ENCODE measurements around the gene SERPINB5. TPM values are rescaled to one million over a fixed set of nuclear protein-coding genes. Genes with fewer than 3 reads are reported as not detected.

Gene SERPINB5
- total and polyA plus RNA-seq, 9 donors, result 0.26 to 4.3 (median 0.76) TPM; not detected in 6

DNA sequence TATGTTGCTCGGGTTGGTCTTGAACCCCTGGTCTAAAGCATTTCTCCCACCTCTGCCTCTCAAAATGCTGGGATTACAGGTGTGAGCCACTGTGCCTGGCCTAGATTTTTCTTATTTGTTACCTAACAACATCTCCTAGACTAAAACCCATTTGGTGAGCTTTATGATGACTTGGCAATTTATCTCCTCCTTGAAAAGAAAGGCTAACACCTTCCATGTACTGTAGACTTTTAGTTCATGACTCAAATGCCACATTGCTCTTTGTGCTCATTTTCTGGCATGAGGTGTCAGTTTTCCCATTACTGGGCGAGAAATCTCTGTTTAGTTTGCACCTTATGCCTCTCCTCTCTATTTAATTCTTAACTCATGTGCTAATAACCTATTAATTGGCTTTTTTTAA lies 12.3 kb upstream of the SERPINB5 start:
- Histone ChIP-seq H3K27me3 (ENCODE audit: control insufficient read depth, insufficient read depth, low read length) (no peaks in the 10 kb centered on the region), H3K9me3 (replicated peaks; ENCODE audit: control insufficient read depth, low read depth, low read length) (no peaks in the 10 kb centered on the region), H3K27ac (ENCODE audit: low read length) (no peak overlapping the region), H3K4me3 (ENCODE audit: low read length) (no peak overlapping the region), H3K36me3 (ENCODE audit: control insufficient read depth, insufficient read depth, low read length) (no peaks in the 10 kb centered on the region), H3K4me1 (ENCODE audit: control insufficient read depth, insufficient read depth, low read length) (no peaks in the 10 kb centered on the region)
- no CpG with 5 or more reads among the region's 2 CpGs for whole genome bisulfite sequencing (ENCODE audit: insufficient coverage)
- no peak for DNase-seq

DNA sequence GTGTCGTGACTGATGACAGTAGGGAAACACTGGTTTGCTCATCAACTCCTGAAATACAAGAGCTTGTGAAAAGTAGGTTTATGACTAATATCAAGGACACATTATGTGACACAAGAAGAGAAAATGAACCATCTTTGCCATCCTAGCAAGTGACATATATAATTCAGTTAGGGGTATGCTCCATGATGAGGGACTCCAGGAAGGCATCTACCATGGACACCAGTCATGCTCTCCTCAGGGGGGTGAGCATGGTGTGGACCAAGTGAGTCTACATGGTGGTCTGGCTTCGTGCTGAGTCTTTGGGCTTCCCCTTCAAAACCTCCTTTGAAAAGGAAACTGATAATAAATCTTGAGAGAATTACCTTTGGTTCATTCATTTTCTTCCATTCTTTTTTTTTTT lies 11.7 kb upstream of the SERPINB5 start:
- no peak overlapping the region for H3K27ac ChIP-seq (ENCODE audit: low read length)
- H3K27me3 ChIP-seq (ENCODE audit: control insufficient read depth, insufficient read depth, low read length), result no peaks in the 10 kb centered on the region
- DNase-seq, result no peak
- WGBS (ENCODE audit: insufficient coverage), result no CpG with 5 or more reads among the region's 2 CpGs
- H3K36me3 ChIP-seq (ENCODE audit: control insufficient read depth, insufficient read depth, low read length), result no peaks in the 10 kb centered on the region
- H3K4me1 ChIP-seq (ENCODE audit: control insufficient read depth, insufficient read depth, low read length), result no peaks in the 10 kb centered on the region
- no peaks in the 10 kb centered on the region for H3K9me3 ChIP-seq (replicated peaks; ENCODE audit: control insufficient read depth, low read depth, low read length)
- H3K4me3 ChIP-seq (ENCODE audit: low read length), result no peak overlapping the region

GRCh38 chr18:63467699-63468098 lies 9.1 kb upstream of the SERPINB5 start:
- Histone ChIP-seq H3K4me3 (ENCODE audit: low read length) (no peak overlapping the region), H3K36me3 (ENCODE audit: control insufficient read depth, insufficient read depth, low read length) (no peaks in the 10 kb centered on the region), H3K9me3 (replicated peaks; ENCODE audit: control insufficient read depth, low read depth, low read length) (no peaks in the 10 kb centered on the region), H3K27ac (ENCODE audit: low read length) (no peak overlapping the region), H3K4me1 (ENCODE audit: control insufficient read depth, insufficient read depth, low read length) (no peaks in the 10 kb centered on the region), H3K27me3 (ENCODE audit: control insufficient read depth, insufficient read depth, low read length) (no peaks in the 10 kb centered on the region)
- 85% methylated on average over 2 of the region's 4 CpGs for WGBS (ENCODE audit: insufficient coverage)
- no peak for DNase-seq

GRCh38 chr18:63468575-63468974 lies 8.2 kb upstream of the SERPINB5 start:
- H3K9me3 ChIP-seq (replicated peaks; ENCODE audit: control insufficient read depth, low read depth, low read length), result no peaks in the 10 kb centered on the region
- no peak overlapping the region for H3K4me3 ChIP-seq (ENCODE audit: low read length)
- no peaks in the 10 kb centered on the region for H3K27me3 ChIP-seq (ENCODE audit: control insufficient read depth, insufficient read depth, low read length)
- no peak overlapping the region for H3K27ac ChIP-seq (ENCODE audit: low read length)
- WGBS (ENCODE audit: insufficient coverage), result no CpG with 5 or more reads among the region's 3 CpGs
- DNase-seq, result no peak
- no peaks in the 10 kb centered on the region for H3K4me1 ChIP-seq (ENCODE audit: control insufficient read depth, insufficient read depth, low read length)
- H3K36me3 ChIP-seq (ENCODE audit: control insufficient read depth, insufficient read depth, low read length), result no peaks in the 10 kb centered on the region

DNA sequence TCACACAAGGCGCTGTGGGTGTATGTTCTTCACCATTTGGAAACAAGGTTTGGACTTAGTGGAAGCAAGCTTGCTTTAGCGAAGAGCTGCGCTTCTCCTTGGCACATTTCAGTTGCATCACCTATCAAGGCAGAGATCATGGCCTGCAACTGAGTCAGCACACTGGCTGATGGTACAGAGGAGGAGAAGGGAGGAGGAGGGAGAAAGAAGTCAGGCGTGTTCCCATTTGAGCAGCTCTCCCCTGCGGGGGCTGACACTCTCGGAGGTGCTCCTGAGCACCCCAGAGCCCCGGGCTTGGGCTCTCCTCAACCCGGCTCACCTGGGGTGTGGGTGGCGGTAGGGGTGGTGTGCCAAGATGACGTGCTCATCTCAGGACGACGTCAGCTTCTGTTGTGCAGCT lies 6.0 kb upstream of the SERPINB5 start:
- 86% methylated on average over 8 of the region's 12 CpGs for WGBS (ENCODE audit: insufficient coverage)
- H3K9me3 ChIP-seq (replicated peaks; ENCODE audit: control insufficient read depth, low read depth, low read length), result no peaks in the 10 kb centered on the region

DNA sequence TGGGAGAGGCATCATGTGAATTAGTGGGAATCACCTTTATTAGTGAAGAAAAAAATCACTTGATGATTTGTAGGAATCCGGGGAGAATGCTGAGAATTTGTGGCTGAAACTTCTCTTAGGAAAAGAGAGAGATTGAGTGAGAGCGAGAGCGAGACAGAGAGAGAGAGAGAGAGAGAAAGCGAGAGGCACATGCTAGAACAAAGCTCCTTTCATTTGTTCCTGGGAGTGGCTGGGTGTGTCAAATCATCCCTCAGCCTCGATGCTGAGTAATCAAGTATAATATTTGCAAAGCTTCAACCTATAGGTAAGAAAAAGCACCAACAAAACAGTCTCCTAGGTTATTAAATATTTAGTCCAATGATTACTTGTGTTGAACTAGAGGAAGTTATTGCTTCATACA lies 4.4 kb upstream of the SERPINB5 start:
- Histone ChIP-seq H3K27ac (ENCODE audit: low read length) (no peak overlapping the region), H3K36me3 (ENCODE audit: control insufficient read depth, insufficient read depth, low read length) (no peaks in the 10 kb centered on the region), H3K4me3 (ENCODE audit: low read length) (no peak overlapping the region), H3K9me3 (replicated peaks; ENCODE audit: control insufficient read depth, low read depth, low read length) (no peaks in the 10 kb centered on the region), H3K27me3 (ENCODE audit: control insufficient read depth, insufficient read depth, low read length) (no peaks in the 10 kb centered on the region), H3K4me1 (ENCODE audit: control insufficient read depth, insufficient read depth, low read length) (no peaks in the 10 kb centered on the region)
- WGBS (ENCODE audit: insufficient coverage), result no CpG with 5 or more reads among the region's 5 CpGs
- DNase-seq, result no peak

More for the DNA sequence above, 6.0 kb upstream of the SERPINB5 start:
- no peak overlapping the region for H3K27ac ChIP-seq (ENCODE audit: low read length)
- no peaks in the 10 kb centered on the region for H3K36me3 ChIP-seq (ENCODE audit: control insufficient read depth, insufficient read depth, low read length)
- no peaks in the 10 kb centered on the region for H3K4me1 ChIP-seq (ENCODE audit: control insufficient read depth, insufficient read depth, low read length)
- H3K4me3 ChIP-seq (ENCODE audit: low read length), result no peak overlapping the region
- DNase-seq, result no peak
- no peaks in the 10 kb centered on the region for H3K27me3 ChIP-seq (ENCODE audit: control insufficient read depth, insufficient read depth, low read length)

DNA sequence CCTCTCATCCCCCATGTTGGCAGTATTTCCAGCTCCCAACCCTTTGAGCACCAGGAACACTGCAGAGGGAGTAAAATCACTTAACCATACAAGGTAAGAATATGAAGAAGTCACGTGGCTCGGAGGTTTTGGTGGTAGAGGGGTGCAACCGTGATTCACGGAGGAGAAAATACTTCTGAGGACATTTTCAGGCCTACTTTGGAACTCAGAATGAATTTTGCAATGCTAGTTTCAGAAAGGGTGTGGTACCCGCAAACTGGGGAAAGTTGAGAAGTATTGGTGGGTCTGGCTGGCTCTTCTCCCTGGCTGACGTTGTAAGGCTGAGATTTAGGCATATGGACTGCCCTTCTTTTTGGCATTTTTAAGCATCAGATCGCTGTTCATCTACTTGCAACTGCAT lies 442 bp downstream of the SERPINB5 start:
- H3K27me3 ChIP-seq (ENCODE audit: control insufficient read depth, insufficient read depth, low read length), result no peaks in the 10 kb centered on the region
- DNase-seq, result no peak
- no peaks in the 10 kb centered on the region for H3K36me3 ChIP-seq (ENCODE audit: control insufficient read depth, insufficient read depth, low read length)
- 88% methylated on average over 4 of the region's 7 CpGs for WGBS (ENCODE audit: insufficient coverage)
- H3K4me3 ChIP-seq (ENCODE audit: low read length), result no peak overlapping the region
- no peaks in the 10 kb centered on the region for H3K9me3 ChIP-seq (replicated peaks; ENCODE audit: control insufficient read depth, low read depth, low read length)
- no peaks in the 10 kb centered on the region for H3K4me1 ChIP-seq (ENCODE audit: control insufficient read depth, insufficient read depth, low read length)
- no peak overlapping the region for H3K27ac ChIP-seq (ENCODE audit: low read length)

- Histone ChIP-seq H3K27me3 (ENCODE audit: control insufficient read depth, insufficient read depth, low read length) (no peaks in the 10 kb centered on the region), H3K4me1 (ENCODE audit: control insufficient read depth, insufficient read depth, low read length) (no peaks in the 10 kb centered on the region), H3K36me3 (ENCODE audit: control insufficient read depth, insufficient read depth, low read length) (no peaks in the 10 kb centered on the region), H3K4me3 (ENCODE audit: low read length) (no peak overlapping the region), H3K9me3 (replicated peaks; ENCODE audit: control insufficient read depth, low read depth, low read length) (no peaks in the 10 kb centered on the region), H3K27ac (ENCODE audit: low read length) (no peak overlapping the region)
- DNase-seq, result no peak
- WGBS (ENCODE audit: insufficient coverage), result 72% methylated on average over 3 of the region's 6 CpGs
These were observed 1.2 kb downstream of the SERPINB5 start for GRCh38 chr18:63477968-63478367.

- Histone ChIP-seq H3K27me3 (ENCODE audit: control insufficient read depth, insufficient read depth, low read length) (no peaks in the 10 kb centered on the region), H3K4me3 (ENCODE audit: low read length) (no peak overlapping the region), H3K9me3 (replicated peaks; ENCODE audit: control insufficient read depth, low read depth, low read length) (no peaks in the 10 kb centered on the region), H3K36me3 (ENCODE audit: control insufficient read depth, insufficient read depth, low read length) (no peaks in the 10 kb centered on the region), H3K4me1 (ENCODE audit: control insufficient read depth, insufficient read depth, low read length) (no peaks in the 10 kb centered on the region), H3K27ac (ENCODE audit: low read length) (no peak overlapping the region)
- 83% methylated on average over 2 of the region's 5 CpGs for WGBS (ENCODE audit: insufficient coverage)
- no peak for DNase-seq
These were observed 3.1 kb downstream of the SERPINB5 start for GRCh38 chr18:63479826-63480225.

GRCh38 chr18:63480476-63480875 lies 3.7 kb downstream of the SERPINB5 start:
- no peaks in the 10 kb centered on the region for H3K9me3 ChIP-seq (replicated peaks; ENCODE audit: control insufficient read depth, low read depth, low read length)
- DNase-seq, result no peak
- H3K4me1 ChIP-seq (ENCODE audit: control insufficient read depth, insufficient read depth, low read length), result no peaks in the 10 kb centered on the region
- no peaks in the 10 kb centered on the region for H3K27me3 ChIP-seq (ENCODE audit: control insufficient read depth, insufficient read depth, low read length)
- no CpG with 5 or more reads among the region's 1 CpG for WGBS (ENCODE audit: insufficient coverage)
- H3K36me3 ChIP-seq (ENCODE audit: control insufficient read depth, insufficient read depth, low read length), result no peaks in the 10 kb centered on the region
- no peak overlapping the region for H3K27ac ChIP-seq (ENCODE audit: low read length)
- no peak overlapping the region for H3K4me3 ChIP-seq (ENCODE audit: low read length)

DNA sequence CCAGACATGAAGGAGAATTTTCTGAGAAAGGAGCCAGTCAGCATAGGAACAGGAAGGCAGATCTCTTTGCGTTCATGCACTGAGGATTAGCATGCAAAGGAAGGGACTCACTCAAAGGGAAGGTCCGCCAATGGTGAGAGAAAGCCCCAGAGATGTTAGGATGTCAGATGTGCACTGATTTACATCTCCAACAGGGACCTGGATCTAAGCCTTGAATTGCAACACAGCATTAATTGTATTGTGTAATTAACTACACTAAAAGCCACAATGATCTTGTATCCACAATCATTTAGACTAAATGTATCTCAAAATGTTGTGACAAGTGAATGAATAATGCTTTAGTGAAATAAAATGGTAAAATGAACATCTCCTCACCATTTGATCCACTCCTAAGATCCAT lies 4.2 kb downstream of the SERPINB5 start:
- Histone ChIP-seq H3K27me3 (ENCODE audit: control insufficient read depth, insufficient read depth, low read length) (no peaks in the 10 kb centered on the region), H3K4me1 (ENCODE audit: control insufficient read depth, insufficient read depth, low read length) (no peaks in the 10 kb centered on the region), H3K4me3 (ENCODE audit: low read length) (no peak overlapping the region), H3K9me3 (replicated peaks; ENCODE audit: control insufficient read depth, low read depth, low read length) (no peaks in the 10 kb centered on the region), H3K27ac (ENCODE audit: low read length) (no peak overlapping the region), H3K36me3 (ENCODE audit: control insufficient read depth, insufficient read depth, low read length) (no peaks in the 10 kb centered on the region)
- DNase-seq, result no peak
- 0% methylated on average over 1 of the region's 2 CpGs for WGBS (ENCODE audit: insufficient coverage)
